ES-I3 (cell line): ENCODE measurements around the gene ARHGEF28.

Experiments
- H3K36me3 ChIP-seq: 2 replicates; pipeline ENCODE4 v1.6.1; 2013; ENCODE audit warnings: mild to moderate bottlenecking, low read length, control low read depth, moderate library complexity; ENCODE audit not compliant: insufficient read depth
- H3K4me1 ChIP-seq: 2 replicates; pipeline ENCODE4 v1.6.1; 2013; ENCODE audit warnings: mild to moderate bottlenecking, control low read depth, low read length; ENCODE audit not compliant: insufficient read depth
- H3K9ac ChIP-seq: 2 replicates; pipeline ENCODE4 v1.6.1; 2013; ENCODE audit warnings: low read depth, mild to moderate bottlenecking, low read length, moderate library complexity
- H3K9me3 ChIP-seq: 2 replicates; pipeline ENCODE4 v1.6.1; 2013; ENCODE audit warnings: mild to moderate bottlenecking, low read length, moderate library complexity; ENCODE audit not compliant: control insufficient read depth, insufficient read depth

Gene ARHGEF28

DNA sequence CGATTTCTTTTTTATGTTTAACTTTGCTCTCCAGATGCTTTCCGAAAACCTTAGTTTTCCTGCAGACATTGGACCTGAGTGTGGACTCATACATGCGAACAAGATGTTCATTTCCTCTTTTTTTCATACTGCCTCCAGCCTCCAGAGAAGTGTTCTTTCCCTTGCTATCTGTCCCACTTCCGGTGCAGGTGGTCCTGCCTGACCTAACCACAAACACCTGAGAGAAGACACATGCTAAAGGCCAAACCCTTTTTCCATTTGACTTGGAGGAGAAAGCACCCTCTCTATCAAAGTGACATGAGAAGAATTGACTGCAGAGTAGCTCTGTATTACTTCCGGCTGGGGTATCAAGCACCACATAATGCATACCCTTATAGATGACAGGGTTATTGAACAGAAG, 334.0 kb downstream of the ARHGEF28 start:
- Histone ChIP-seq H3K4me1 (no peaks in the 10 kb centered on the region), H3K9ac (no peak overlapping the region), H3K36me3 (no peaks in the 10 kb centered on the region), H3K9me3 (no peaks in the 10 kb centered on the region)

DNA sequence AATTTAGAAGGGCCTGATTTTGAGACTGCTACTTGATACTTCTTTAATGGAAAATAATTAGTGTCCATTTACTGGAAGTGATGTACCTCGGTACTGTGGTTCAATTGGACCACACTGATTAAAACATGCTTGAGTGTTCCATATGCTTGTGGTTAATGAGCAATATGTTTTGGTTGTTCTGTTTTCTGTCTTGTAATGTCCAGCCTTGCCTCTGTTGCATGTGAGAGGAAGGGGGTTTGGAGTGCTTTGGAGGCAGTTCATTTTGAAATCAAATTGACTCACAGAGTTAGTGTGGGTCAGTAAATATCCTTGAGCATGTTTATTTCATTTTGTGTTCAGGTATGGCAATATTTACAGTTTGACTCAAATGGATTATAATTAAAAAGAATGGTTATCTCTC, 334.4 kb downstream of the ARHGEF28 start:
- no peaks in the 10 kb centered on the region for H3K4me1 ChIP-seq
- no peak overlapping the region for H3K9ac ChIP-seq
- no peaks in the 10 kb centered on the region for H3K36me3 ChIP-seq
- no peaks in the 10 kb centered on the region for H3K9me3 ChIP-seq

GRCh38 chr5:73962801-73963425, 336.9 kb downstream of the ARHGEF28 start:
- H3K4me1 ChIP-seq: no peaks in the 10 kb centered on the region
- H3K9ac ChIP-seq: no peak overlapping the region
- H3K36me3 ChIP-seq: no peaks in the 10 kb centered on the region
- H3K9me3 ChIP-seq: no peaks in the 10 kb centered on the region

- no peaks in the 10 kb centered on the region for H3K4me1 ChIP-seq
- no peaks in the 10 kb centered on the region for H3K9me3 ChIP-seq
- no peak overlapping the region for H3K9ac ChIP-seq
- no peaks in the 10 kb centered on the region for H3K36me3 ChIP-seq
Observed at GRCh38 chr5:73964352-73964865, 338.4 kb downstream of the ARHGEF28 start.

DNA sequence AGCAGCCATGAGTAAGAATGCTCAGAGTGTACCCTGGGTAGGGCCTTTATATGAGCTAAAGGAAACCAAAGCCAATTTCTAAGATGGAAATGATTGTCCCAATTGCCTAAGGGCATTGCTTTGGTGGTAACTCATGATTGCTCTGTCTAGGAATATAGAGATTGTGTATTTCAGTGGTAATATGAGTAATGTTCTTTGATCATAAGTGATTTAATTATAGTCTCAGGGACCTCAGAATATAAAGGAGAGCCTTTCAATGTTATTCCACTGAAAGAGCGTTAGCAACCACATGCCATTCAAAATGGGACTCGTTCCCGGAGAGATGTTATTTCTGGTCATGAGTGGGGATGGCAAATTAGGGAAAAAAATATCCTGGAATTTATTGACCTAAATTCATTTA, 340.5 kb downstream of the ARHGEF28 start:
- H3K36me3 ChIP-seq: no peaks in the 10 kb centered on the region
- no peak overlapping the region for H3K9ac ChIP-seq
- H3K4me1 ChIP-seq: no peaks in the 10 kb centered on the region
- no peaks in the 10 kb centered on the region for H3K9me3 ChIP-seq

- Histone ChIP-seq H3K9me3 (no peaks in the 10 kb centered on the region), H3K9ac (no peak overlapping the region), H3K36me3 (no peaks in the 10 kb centered on the region), H3K4me1 (no peaks in the 10 kb centered on the region)
Observed at GRCh38 chr5:73967347-73967746, 341.4 kb downstream of the ARHGEF28 start.

DNA sequence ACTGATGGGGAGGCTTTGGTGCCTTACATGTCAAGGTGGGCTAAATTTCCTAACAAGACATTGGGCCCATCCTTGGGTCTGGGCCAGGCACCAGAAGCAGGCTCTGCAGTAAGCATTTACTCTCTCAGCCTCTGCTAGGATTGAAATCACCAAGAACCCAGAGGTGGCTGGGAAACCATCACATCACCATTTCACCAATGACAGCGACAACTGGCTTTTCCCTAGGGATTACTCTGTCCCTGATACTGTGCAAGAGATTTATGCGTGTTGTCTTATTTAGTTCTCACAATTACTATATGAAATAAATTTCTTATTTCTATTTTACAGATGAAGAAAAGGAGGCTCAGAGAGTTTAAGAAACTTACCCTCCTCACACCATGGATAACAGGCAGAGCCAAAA, 342.2 kb downstream of the ARHGEF28 start:
- Histone ChIP-seq H3K36me3 (no peaks in the 10 kb centered on the region), H3K4me1 (no peaks in the 10 kb centered on the region), H3K9me3 (no peaks in the 10 kb centered on the region), H3K9ac (no peak overlapping the region)

GRCh38 chr5:73968729-73969128, 342.7 kb downstream of the ARHGEF28 start:
- H3K36me3 ChIP-seq: no peaks in the 10 kb centered on the region
- no peak overlapping the region for H3K9ac ChIP-seq
- no peaks in the 10 kb centered on the region for H3K4me1 ChIP-seq
- no peaks in the 10 kb centered on the region for H3K9me3 ChIP-seq

DNA sequence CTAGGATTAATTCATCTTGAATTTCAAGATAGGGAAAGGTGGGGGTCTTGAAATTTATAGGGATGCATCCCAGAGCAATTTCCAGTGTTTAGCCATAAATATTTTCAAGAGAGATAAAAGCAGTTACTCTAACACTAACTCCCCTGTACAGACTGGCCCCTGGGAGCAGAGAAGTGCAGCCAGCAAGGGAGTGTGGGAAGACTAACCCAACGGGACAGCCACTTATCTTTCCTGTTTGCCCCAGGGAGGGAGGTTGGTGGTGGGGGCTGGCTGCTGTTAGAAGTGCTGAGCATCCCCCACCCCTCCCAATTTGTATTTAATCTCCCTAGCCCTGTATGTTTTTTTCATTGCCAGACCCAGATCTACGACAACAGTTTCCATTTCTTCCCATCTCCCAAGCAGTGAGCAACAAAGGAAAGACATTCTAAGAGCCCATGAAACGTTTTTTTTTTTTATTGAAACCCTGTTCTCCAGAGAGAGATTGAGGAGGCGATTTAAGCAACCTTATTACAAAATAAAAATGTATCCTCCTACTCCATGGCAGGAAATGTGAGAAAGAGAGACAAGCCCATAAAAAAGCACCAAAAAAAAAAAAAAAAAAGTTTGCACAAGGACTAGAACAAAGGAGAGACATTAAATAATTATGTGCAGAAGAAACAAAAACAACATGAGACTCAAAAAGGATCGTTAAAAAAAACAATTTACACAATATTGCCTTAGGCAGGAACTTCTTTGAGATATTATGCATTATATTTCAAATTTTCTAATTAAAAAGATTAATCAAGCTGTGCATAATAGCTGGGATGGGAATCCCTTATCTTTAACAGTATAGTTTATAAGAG, 343.4 kb downstream of the ARHGEF28 start:
- no peak overlapping the region for H3K9ac ChIP-seq
- no peaks in the 10 kb centered on the region for H3K4me1 ChIP-seq
- H3K9me3 ChIP-seq: no peaks in the 10 kb centered on the region
- no peaks in the 10 kb centered on the region for H3K36me3 ChIP-seq

DNA sequence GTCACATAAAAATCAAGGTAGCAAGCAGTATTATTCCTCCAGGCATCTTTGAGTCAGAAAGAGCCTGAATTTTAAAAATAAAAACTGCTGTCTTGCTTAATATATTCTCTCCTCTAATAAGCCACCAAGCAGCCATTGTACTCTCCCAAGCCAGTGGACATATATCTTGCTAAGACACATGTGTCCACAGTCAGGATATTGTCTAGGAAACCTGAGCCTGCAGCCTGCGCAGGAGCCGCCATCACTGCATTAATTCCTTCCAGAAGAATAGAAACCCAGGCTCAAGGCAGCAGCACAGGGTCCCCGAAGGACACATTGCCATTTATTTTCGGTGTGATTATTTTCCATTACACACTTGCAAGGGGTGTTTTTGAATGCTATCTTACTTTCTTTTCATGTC, 345.3 kb downstream of the ARHGEF28 start:
- Histone ChIP-seq H3K36me3 (no peaks in the 10 kb centered on the region), H3K4me1 (no peaks in the 10 kb centered on the region), H3K9ac (no peak overlapping the region), H3K9me3 (no peaks in the 10 kb centered on the region)

GRCh38 chr5:73973135-73973534, 347.1 kb downstream of the ARHGEF28 start:
- Histone ChIP-seq H3K4me1 (no peaks in the 10 kb centered on the region), H3K9me3 (no peaks in the 10 kb centered on the region), H3K9ac (no peak overlapping the region), H3K36me3 (no peaks in the 10 kb centered on the region)

GRCh38 chr5:73974871-73975360, 348.9 kb downstream of the ARHGEF28 start:
- Histone ChIP-seq H3K36me3 (no peaks in the 10 kb centered on the region), H3K9ac (no peak overlapping the region), H3K4me1 (no peaks in the 10 kb centered on the region), H3K9me3 (no peaks in the 10 kb centered on the region)

GRCh38 chr5:73975845-73976244, 349.8 kb downstream of the ARHGEF28 start:
- H3K9ac ChIP-seq: no peak overlapping the region
- no peaks in the 10 kb centered on the region for H3K36me3 ChIP-seq
- H3K9me3 ChIP-seq: no peaks in the 10 kb centered on the region
- H3K4me1 ChIP-seq: no peaks in the 10 kb centered on the region

DNA sequence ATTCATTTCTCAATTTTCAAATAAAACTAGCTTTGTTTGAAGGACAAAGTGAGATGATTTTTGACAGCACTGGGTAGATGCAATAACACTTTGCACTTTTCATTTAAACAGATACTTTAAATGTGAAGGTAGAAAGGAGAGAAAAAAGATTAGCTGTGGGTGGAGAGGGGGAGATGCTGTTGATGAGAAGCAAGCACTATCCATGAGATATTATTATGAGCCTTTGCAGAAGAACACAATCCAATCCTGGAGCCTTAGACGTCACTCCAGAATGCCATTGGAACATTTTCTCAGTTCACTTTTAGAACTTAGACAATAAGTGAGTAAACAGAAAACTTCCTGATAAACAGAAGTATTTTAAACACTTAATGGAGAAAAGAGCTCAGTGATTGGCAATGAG, 351.1 kb downstream of the ARHGEF28 start:
- H3K9ac ChIP-seq: no peak overlapping the region
- H3K36me3 ChIP-seq: no peaks in the 10 kb centered on the region
- no peaks in the 10 kb centered on the region for H3K4me1 ChIP-seq
- no peaks in the 10 kb centered on the region for H3K9me3 ChIP-seq

DNA sequence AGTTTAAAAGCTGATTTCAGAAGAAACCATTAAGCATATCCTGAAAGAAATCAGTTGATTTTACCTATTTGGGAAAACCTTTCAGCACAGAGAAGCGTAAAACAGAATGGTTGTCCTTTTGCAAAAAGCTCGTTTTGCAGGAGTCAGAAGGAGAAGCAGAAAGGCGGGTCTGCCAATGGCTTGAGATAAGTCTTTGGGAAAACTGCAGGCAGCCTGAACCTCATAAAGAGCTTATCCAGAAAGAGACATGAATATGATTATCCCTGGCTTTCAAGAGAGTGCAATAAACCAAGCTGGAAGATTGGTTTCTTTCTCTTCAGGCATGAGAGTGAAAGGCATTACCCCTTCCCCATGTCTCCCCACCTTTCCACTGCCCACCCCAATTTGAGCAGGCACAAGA, 353.3 kb downstream of the ARHGEF28 start:
- Histone ChIP-seq H3K9ac (no peak overlapping the region), H3K9me3 (no peaks in the 10 kb centered on the region), H3K4me1 (no peaks in the 10 kb centered on the region), H3K36me3 (no peaks in the 10 kb centered on the region)
